ENCODE results near the gene MARCO.

- TF ChIP-seq CTCF (IDR thresholded peaks at IDR 0.05) = no peak
- no peak for TF ChIP-seq POLR2A (IDR thresholded peaks at IDR 0.05)
These were observed at the start of gene MARCO for GRCh38 chr2:118942031-118942430.

Measured in right lobe of liver (tissue), 4 donors.